IMR-90 (cell line): ENCODE data around the gene BCAS1. TPM values are rescaled to one million over a fixed set of nuclear protein-coding genes. Genes with fewer than 3 reads are reported as not detected.

Experiments
- ATAC-seq: fragments of 200-7000 bp; cut with Tn5 transposase; 2 replicates; pipeline ENCODE4 v1.9.1; 2020; ENCODE audit warnings: low read depth, mild to moderate bottlenecking, moderate library complexity
- BruUV-seq: library from RNA; stranded (reverse); fragments of 400-500 nt; replicated peaks from 2 replicates; lab custom pipeline; 2021; lab: Mats Ljungman, UMichigan
- CTCF ChIA-PET: fragments of 300-600 bp; formaldehyde crosslinking; extraction: SDS; loops from one replicate; lab custom pipeline; 2021; ENCODE audit warnings: antibody characterized with exemption; lab: Yijun Ruan, JAX
- POLR2A ChIA-PET: fragments of 300-600 bp; sonication (Branson Sonifier 250); formaldehyde crosslinking; loops from one replicate; lab custom pipeline; 2022; ENCODE audit warnings: antibody characterized with exemption; ENCODE audit not compliant: unreplicated experiment; lab: Charles Lee
- DNase-seq: peaks from one replicate; pipeline ENCODE4 v3.0.0; 2013
- H2AFZ ChIP-seq: replicated peaks from 2 replicates; pipeline ENCODE3; 2013; ENCODE audit warnings: low read length, mild to moderate bottlenecking; ENCODE audit not compliant: poor library complexity
- H2AK5ac ChIP-seq: 2 replicates; pipeline ENCODE4 v1.6.1; 2013; ENCODE audit warnings: low read depth, low read length, inconsistent platforms
- H2AK9ac ChIP-seq: replicated peaks from 2 replicates; pipeline ENCODE3; 2013; ENCODE audit warnings: mild to moderate bottlenecking, low read depth, low read length, moderate library complexity; ENCODE audit not compliant: poor library complexity
- H2BK120ac ChIP-seq: 2 replicates; pipeline ENCODE4 v1.6.1; 2013; ENCODE audit warnings: low read depth, low read length, inconsistent platforms
- H2BK15ac ChIP-seq: 3 replicates; pipeline ENCODE4 v1.6.1; 2013; ENCODE audit warnings: low read depth, low read length, inconsistent platforms
- H2BK20ac ChIP-seq: 2 replicates; pipeline ENCODE4 v1.6.1; 2013; ENCODE audit warnings: low read depth, mild to moderate bottlenecking, inconsistent platforms, low read length, moderate library complexity
- H2BK5ac ChIP-seq: 2 replicates; pipeline ENCODE4 v1.6.1; 2013; ENCODE audit warnings: mild to moderate bottlenecking, low read depth, low read length, inconsistent platforms; ENCODE audit not compliant: poor library complexity, severe bottlenecking
- H3K14ac ChIP-seq: replicated peaks from 2 replicates; pipeline ENCODE4 v1.6.1; 2013; ENCODE audit warnings: low read depth, low read length, inconsistent platforms
- H3K18ac ChIP-seq: 2 replicates; pipeline ENCODE4 v1.6.1; 2013; ENCODE audit warnings: low read depth, low read length, control low read depth
- H3K23ac ChIP-seq: 2 replicates; pipeline ENCODE4 v1.6.1; 2013; ENCODE audit warnings: low read depth, low read length, inconsistent platforms
- H3K27ac ChIP-seq: 2 replicates; pipeline ENCODE4 v1.5.1; 2013; ENCODE audit warnings: mild to moderate bottlenecking, control low read depth, low read length; ENCODE audit not compliant: insufficient read depth
- H3K27me3 ChIP-seq: 2 replicates; pipeline ENCODE4 v1.6.1; 2013; ENCODE audit warnings: low read length; ENCODE audit not compliant: control insufficient read depth, insufficient read depth
- H3K36me3 ChIP-seq: 2 replicates; pipeline ENCODE4 v1.6.1; 2013; ENCODE audit warnings: low read length, mixed read lengths; ENCODE audit not compliant: control insufficient read depth, insufficient read depth
- H3K4ac ChIP-seq: 2 replicates; pipeline ENCODE4 v1.6.1; 2013; ENCODE audit warnings: low read depth, low read length, inconsistent platforms
- H3K4me1 ChIP-seq: 2 replicates; pipeline ENCODE4 v1.6.1; 2013; ENCODE audit warnings: low read length, mixed read lengths; ENCODE audit not compliant: control insufficient read depth, insufficient read depth
- H3K4me2 ChIP-seq: 2 replicates; pipeline ENCODE4 v1.6.1; 2013; ENCODE audit warnings: low read depth, mild to moderate bottlenecking, control low read depth, low read length, moderate library complexity
- H3K4me3 ChIP-seq: 2 replicates; pipeline ENCODE4 v1.5.1; 2013; ENCODE audit warnings: low read depth, mild to moderate bottlenecking, control low read depth, low read length, moderate library complexity; ENCODE audit not compliant: insufficient read depth
- H3K56ac ChIP-seq: 2 replicates; pipeline ENCODE4 v1.6.1; 2013; ENCODE audit warnings: low read length, inconsistent platforms; ENCODE audit not compliant: insufficient read depth; ENCODE audit errors: extremely low read depth
- H3K79me1 ChIP-seq, 2 experiments: 2 replicates each; pipeline ENCODE4 v1.6.1; 2013; ENCODE audit warnings: low read length in 2 of 2, inconsistent platforms in 1 of 2, low read depth in 1 of 2
- H3K9ac ChIP-seq: 2 replicates; pipeline ENCODE4 v1.6.1; 2013; ENCODE audit warnings: low read depth, low read length, control low read depth
- H3K9me1 ChIP-seq: 2 replicates; pipeline ENCODE4 v1.6.1; 2013; ENCODE audit warnings: low read length, inconsistent platforms; ENCODE audit not compliant: insufficient read depth
- H3K9me3 ChIP-seq: 2 replicates; pipeline ENCODE4 v1.6.1; 2013; ENCODE audit warnings: low read length; ENCODE audit not compliant: control insufficient read depth, insufficient read depth
- H4K20me1 ChIP-seq: 2 replicates; pipeline ENCODE4 v1.6.1; 2013; ENCODE audit warnings: low read length, inconsistent platforms; ENCODE audit not compliant: insufficient read depth
- H4K5ac ChIP-seq: 2 replicates; pipeline ENCODE4 v1.6.1; 2013; ENCODE audit warnings: mild to moderate bottlenecking, low read depth, low read length, control low read depth
- H4K8ac ChIP-seq, 2 experiments: 2 replicates each; pipeline ENCODE4 v1.6.1; 2013; ENCODE audit warnings: low read depth in 2 of 2, low read length in 2 of 2, control low read depth in 1 of 2, inconsistent platforms in 1 of 2
- H4K91ac ChIP-seq: 2 replicates; pipeline ENCODE4 v1.6.1; 2013; ENCODE audit warnings: low read depth, low read length, inconsistent platforms; ENCODE audit not compliant: insufficient read depth
- BHLHE40 ChIP-seq: fragments of 150-350 bp; IDR thresholded peaks from 2 replicates; pipeline ENCODE4 v1.6.1; 2016; ENCODE audit warnings: mild to moderate bottlenecking, low read depth, low read length
- CHD1 ChIP-seq: IDR thresholded peaks from 2 replicates; pipeline ENCODE4 v1.6.1; 2012; ENCODE audit warnings: low read depth, low read length, improper control_type of control experiment
- CTCF ChIP-seq: conservative IDR thresholded peaks from 2 replicates; pipeline ENCODE4 v1.5.1; 2012; ENCODE audit warnings: mild to moderate bottlenecking, low read depth, low read length, improper control_type of control experiment
- ELK1 ChIP-seq: fragments of 150-350 bp; IDR thresholded peaks from 2 replicates; pipeline ENCODE4 v1.6.1; 2016; ENCODE audit warnings: low read depth, mild to moderate bottlenecking, low read length, moderate library complexity, borderline replicate concordance
- FOS ChIP-seq: fragments of 150-350 bp; IDR thresholded peaks from 2 replicates; pipeline ENCODE4 v1.6.1; 2016; ENCODE audit warnings: low read depth, low read length
- MAZ ChIP-seq: IDR thresholded peaks from 2 replicates; pipeline ENCODE4 v1.6.1; 2012; ENCODE audit warnings: low read depth, mild to moderate bottlenecking, low read length, improper control_type of control experiment, moderate library complexity, borderline replicate concordance
- MXI1 ChIP-seq: IDR thresholded peaks from 2 replicates; pipeline ENCODE4 v1.6.1; 2012; ENCODE audit warnings: low read depth, mild to moderate bottlenecking, low read length, moderate library complexity, borderline replicate concordance
- NFE2L2 ChIP-seq: fragments of 150-350 bp; IDR thresholded peaks from 2 replicates; pipeline ENCODE4 v1.6.1; 2016; ENCODE audit warnings: low read depth, mild to moderate bottlenecking, low read length
- POLR2A ChIP-seq: IDR thresholded peaks from 2 replicates; pipeline ENCODE4 v1.6.1; 2012; ENCODE audit warnings: mild to moderate bottlenecking, low read depth, low read length
- RAD21 ChIP-seq: IDR thresholded peaks from 2 replicates; pipeline ENCODE4 v1.6.1; 2012; ENCODE audit warnings: low read length, improper control_type of control experiment
- RCOR1 ChIP-seq: IDR thresholded peaks from 2 replicates; pipeline ENCODE4 v1.6.1; 2012; ENCODE audit warnings: mild to moderate bottlenecking, low read length, improper control_type of control experiment; ENCODE audit not compliant: insufficient replicate concordance
- SMC3 ChIP-seq: fragments of 150-350 bp; IDR thresholded peaks from 2 replicates; pipeline ENCODE4 v1.6.1; 2016; ENCODE audit warnings: low read depth, mild to moderate bottlenecking, antibody characterized with exemption, low read length, moderate library complexity
- WGBS, 2 experiments: methylation state at CpG; one replicate each; pipeline versions ENCODE4 v1.1.5 to v1.1.7; 2013; ENCODE audit warnings: missing lambda C conversion rate in 2 of 2; ENCODE audit not compliant: insufficient read length in 1 of 2; ENCODE audit errors: extremely low coverage in 2 of 2; 5-methylcytosine and 5-hydroxymethylcytosine counted together
- dilution Hi-C: fragments of 300-500 bp; cut with HindIII; formaldehyde crosslinking; loops from one replicate; pipeline ENCODE4 v1.14.3; 2018; ENCODE audit warnings: low sequenced_read_pairs; ENCODE audit not compliant: unreplicated experiment
- in situ Hi-C: fragments of 300-500 bp; cut with MboI; formaldehyde crosslinking; loops from 3 replicates; pipeline ENCODE4 v1.14.3; 2019; ENCODE audit warnings: low sequenced_read_pairs, inconsistent platforms, mixed read lengths
- intact Hi-C: fragments of 100-400 bp; cut with micrococcal nuclease; formaldehyde crosslinking; loops from 2 replicates; pipeline ENCODE4 v1.10.0; 2022
- polyA plus RNA-seq, 3 experiments: library from polyadenylated mRNA; depleted of rRNA; stranded (reverse); fragments of >200 nt; gene quantifications; 2 replicates each; pipeline ENCODE4 v1.2.3, GENCODE V29; 2012; ENCODE audit warnings: low replicate concordance in 1 of 3
- total RNA-seq: library from RNA; depleted of rRNA; stranded (reverse); fragments of >200 nt; gene quantifications from 2 replicates; pipeline ENCODE4 v1.2.3, GENCODE V29; 2012

BCAS1 gene
- total and polyA plus RNA-seq, 2 of the 4 experiments (the other 2 are of a cell fraction), result under 0.01 TPM; not detected in 1

GRCh38 chr20:54014293-54014926 is 56.0 kb downstream of the BCAS1 start:
- H3K27me3 ChIP-seq, result no peaks in the 10 kb centered on the region
- H2BK20ac ChIP-seq, result no peak overlapping the region
- no TSS peak for BruUV-seq
- no peaks in the 10 kb centered on the region for H3K9me3 ChIP-seq
- DNase-seq (no peak), ATAC-seq (no peak)
- no peak overlapping the region for H4K91ac ChIP-seq
- in situ Hi-C loops, result no loop called here
- no peak overlapping the region for H2AFZ ChIP-seq
- no peak overlapping the region for H3K27ac ChIP-seq
- intact Hi-C loops, result no loop called here
- H3K9me1 ChIP-seq, result no peaks in the 10 kb centered on the region
- no peaks in the 10 kb centered on the region for H3K4me1 ChIP-seq
- H2BK120ac ChIP-seq, result no peak overlapping the region
- H4K8ac ChIP-seq, result no peak overlapping the region
- TF ChIP-seq FOS (no peak), POLR2A (no peak), CTCF (no peak), CHD1 (no peak), ELK1 (no peak), BHLHE40 (no peak), NFE2L2 (no peak), RAD21 (no peak), MAZ (no peak), RCOR1 (no peak), MXI1 (no peak), SMC3 (no peak)
- no peak overlapping the region for H2AK9ac ChIP-seq
- no peak overlapping the region for H2BK5ac ChIP-seq
- H3K36me3 ChIP-seq, result no peaks in the 10 kb centered on the region
- no peak overlapping the region for H2AK5ac ChIP-seq
- H3K14ac ChIP-seq, result no peak overlapping the region
- no peak overlapping the region for H2BK15ac ChIP-seq
- no peak overlapping the region for H3K4me2 ChIP-seq
- ChIA-PET CTCF (no interaction called here), POLR2A (no interaction called here)
- H3K4ac ChIP-seq, result no peak overlapping the region
- dilution Hi-C loops, result no loop called here
- H4K20me1 ChIP-seq, result no peaks in the 10 kb centered on the region
- H3K79me1 ChIP-seq, result no peaks in the 10 kb centered on the region
- no peak overlapping the region for H3K56ac ChIP-seq
- no peak overlapping the region for H3K23ac ChIP-seq
- H4K5ac ChIP-seq, result no peak overlapping the region
- no CpG with 5 or more reads among the region's 7 CpGs for WGBS, 2 experiments
- no peak overlapping the region for H3K18ac ChIP-seq
- no peak overlapping the region for H3K9ac ChIP-seq
- no peak overlapping the region for H3K4me3 ChIP-seq
